ENCODE results near the gene NDUFS8. TPM values are rescaled to one million over a fixed set of nuclear protein-coding genes. Genes with fewer than 3 reads are reported as not detected.

NDUFS8 gene
- total and polyA plus RNA-seq, 2 experiments from 2014 or later = 111 to 286 TPM

DNA sequence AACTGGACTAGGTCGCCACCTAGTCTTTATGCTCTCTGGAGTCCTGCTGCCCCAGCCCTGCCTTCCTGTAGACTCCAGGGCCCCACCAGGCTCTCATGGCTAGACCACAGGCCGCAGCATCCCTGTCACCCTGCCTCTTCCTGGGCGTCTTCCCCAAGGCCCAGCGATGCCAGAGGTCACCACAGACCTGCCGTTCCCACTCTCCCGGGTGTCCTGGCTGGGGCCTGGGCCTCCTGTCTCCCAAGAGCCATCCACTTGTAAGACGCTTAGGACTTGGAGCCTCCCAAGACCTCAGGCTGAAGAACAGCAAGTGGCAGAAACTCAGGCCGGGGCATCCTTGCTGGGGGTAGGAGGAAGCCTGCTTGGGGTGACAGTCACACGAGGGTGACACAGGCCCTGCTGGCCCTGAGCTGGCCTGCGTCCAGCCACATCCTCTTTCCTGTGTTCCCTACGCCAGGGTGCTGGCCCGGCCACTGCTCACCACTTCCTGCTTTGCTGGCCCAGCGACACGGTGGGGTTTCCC, 6.3 kb downstream of the NDUFS8 start:
- Histone ChIP-seq H3K79me2 (peaks cover 12% of the 10 kb centered on the region), H4K20me1 (ENCODE audit: insufficient read depth, poor library complexity, severe bottlenecking) (no peaks in the 10 kb centered on the region), H3K9me2 (replicated peaks; ENCODE audit: insufficient read depth) (no peaks in the 10 kb centered on the region), H3K9me3 (ENCODE audit: low read depth) (no peaks in the 10 kb centered on the region), H3K4me3 (no peak overlapping the region), H3K27me3 (no peaks in the 10 kb centered on the region), H3K4me1 (ENCODE audit: insufficient read depth) (peaks cover 27% of the 10 kb centered on the region), H3K27ac (no peak overlapping the region), H3K36me3 (replicated peaks; ENCODE audit: insufficient read depth, low read depth) (no peaks in the 10 kb centered on the region), H3K4me2 (no peak overlapping the region), H2AFZ (no peak overlapping the region)
- TF ChIP-seq EZH2 (IDR thresholded peaks at IDR 0.05; ENCODE audit: borderline replicate concordance) = no peak
- 93% methylated on average over 14 of the region's 14 CpGs for WGBS (ENCODE audit: low lambda C conversion rate, missing lambda C conversion rate)
- no peak for DNase-seq (ENCODE audit: low spot score)

DNA sequence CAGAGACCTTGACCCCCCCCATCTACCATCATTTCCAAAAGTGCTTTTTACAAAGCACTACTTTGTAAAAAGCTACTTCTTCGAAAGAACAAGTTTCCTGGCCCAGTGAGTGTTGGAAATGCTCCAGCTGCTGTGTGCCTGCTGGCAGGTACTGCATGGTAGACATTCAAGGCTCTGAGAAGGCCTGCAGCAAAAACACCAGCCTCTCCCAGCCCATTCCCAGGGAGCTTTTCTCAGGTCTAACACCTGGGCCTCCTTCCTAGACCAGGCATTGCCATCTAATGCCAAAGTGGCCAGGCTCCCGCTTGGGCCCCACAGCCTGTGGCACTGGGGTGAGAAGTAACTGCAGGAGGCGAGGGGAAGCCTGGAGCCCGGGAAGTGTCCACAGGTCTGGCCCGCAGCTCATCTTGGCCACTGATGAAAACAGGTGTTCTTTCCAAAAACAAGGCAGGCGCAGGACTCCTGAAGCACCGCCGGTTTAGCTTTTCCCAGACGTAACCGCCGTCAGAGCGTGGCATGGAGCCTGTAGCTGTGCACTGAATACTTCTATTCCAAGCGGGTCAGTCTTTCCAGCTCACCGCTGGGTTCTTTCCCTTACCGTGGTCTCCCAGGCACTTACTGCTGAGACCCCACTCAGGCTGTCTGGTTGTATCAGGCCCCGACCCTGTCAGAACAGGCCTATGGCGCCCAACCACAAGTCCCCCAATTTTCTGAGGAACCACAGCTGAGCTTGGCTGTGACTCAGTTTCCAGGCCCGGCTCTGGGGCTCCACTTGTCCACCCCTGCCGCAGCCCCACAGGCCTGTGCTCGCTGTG, 7.1 kb downstream of the NDUFS8 start:
- Histone ChIP-seq H3K4me3 (no peak overlapping the region), H3K27ac (peak overlapping the region; percentile 34), H3K9me3 (ENCODE audit: low read depth) (no peaks in the 10 kb centered on the region), H3K27me3 (no peaks in the 10 kb centered on the region), H3K4me1 (ENCODE audit: insufficient read depth) (peaks cover 27% of the 10 kb centered on the region), H3K79me2 (peaks cover 7% of the 10 kb centered on the region), H3K4me2 (peak overlapping the region; percentile 84), H3K36me3 (replicated peaks; ENCODE audit: insufficient read depth, low read depth) (no peaks in the 10 kb centered on the region), H4K20me1 (ENCODE audit: insufficient read depth, poor library complexity, severe bottlenecking) (no peaks in the 10 kb centered on the region), H2AFZ (no peak overlapping the region), H3K9me2 (replicated peaks; ENCODE audit: insufficient read depth) (no peaks in the 10 kb centered on the region)
- WGBS (ENCODE audit: low lambda C conversion rate, missing lambda C conversion rate) = 90% methylated on average over 20 of the region's 20 CpGs
- no peak for TF ChIP-seq EZH2 (IDR thresholded peaks at IDR 0.05; ENCODE audit: borderline replicate concordance)
- TF ChIP-seq, protein P1, sequence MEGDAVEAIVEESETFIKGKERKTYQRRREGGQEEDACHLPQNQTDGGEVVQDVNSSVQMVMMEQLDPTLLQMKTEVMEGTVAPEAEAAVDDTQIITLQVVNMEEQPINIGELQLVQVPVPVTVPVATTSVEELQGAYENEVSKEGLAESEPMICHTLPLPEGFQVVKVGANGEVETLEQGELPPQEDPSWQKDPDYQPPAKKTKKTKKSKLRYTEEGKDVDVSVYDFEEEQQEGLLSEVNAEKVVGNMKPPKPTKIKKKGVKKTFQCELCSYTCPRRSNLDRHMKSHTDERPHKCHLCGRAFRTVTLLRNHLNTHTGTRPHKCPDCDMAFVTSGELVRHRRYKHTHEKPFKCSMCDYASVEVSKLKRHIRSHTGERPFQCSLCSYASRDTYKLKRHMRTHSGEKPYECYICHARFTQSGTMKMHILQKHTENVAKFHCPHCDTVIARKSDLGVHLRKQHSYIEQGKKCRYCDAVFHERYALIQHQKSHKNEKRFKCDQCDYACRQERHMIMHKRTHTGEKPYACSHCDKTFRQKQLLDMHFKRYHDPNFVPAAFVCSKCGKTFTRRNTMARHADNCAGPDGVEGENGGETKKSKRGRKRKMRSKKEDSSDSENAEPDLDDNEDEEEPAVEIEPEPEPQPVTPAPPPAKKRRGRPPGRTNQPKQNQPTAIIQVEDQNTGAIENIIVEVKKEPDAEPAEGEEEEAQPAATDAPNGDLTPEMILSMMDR (IDR thresholded peaks at IDR 0.05; ENCODE audit: poor library complexity) = no peak
- no peak for TF ChIP-seq EZH2phosphoT487 (IDR thresholded peaks at IDR 0.05; ENCODE audit: low read depth, severe bottlenecking, unreplicated experiment)
- DNase-seq (ENCODE audit: low spot score) = no peak

DNA sequence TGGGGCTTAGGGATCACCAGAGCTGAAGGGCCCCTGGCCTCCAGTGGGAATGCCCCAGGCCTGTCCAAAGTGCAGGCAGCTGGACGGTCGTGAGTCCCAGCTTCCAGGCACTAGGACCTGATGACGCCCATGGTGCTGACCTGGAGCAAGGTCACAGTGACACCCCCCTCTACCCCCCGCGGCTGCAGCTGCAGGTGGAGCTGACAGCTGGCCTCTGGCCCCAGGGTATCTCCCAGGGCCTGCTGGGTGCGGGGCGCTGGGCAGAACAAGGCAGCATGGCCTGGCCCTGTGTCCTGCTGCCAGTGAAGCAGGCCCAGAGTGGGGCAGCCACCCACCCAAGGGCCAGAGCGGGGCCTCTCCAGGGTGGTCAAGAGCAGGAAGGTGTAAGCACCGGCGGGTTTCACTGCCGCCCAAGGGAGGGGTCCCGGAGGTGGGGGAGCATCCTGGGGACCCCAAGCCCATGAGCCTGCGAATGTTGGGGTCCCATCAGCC, 7.8 kb downstream of the NDUFS8 start:
- TF ChIP-seq EZH2 (IDR thresholded peaks at IDR 0.05; ENCODE audit: borderline replicate concordance) (no peak), EZH2phosphoT487 (IDR thresholded peaks at IDR 0.05; ENCODE audit: low read depth, severe bottlenecking, unreplicated experiment) (no peak)
- TF ChIP-seq, protein P1 (IDR thresholded peaks at IDR 0.05; ENCODE audit: poor library complexity) = no peak
- peak overlapping the region; percentile 34 for H3K27ac ChIP-seq
- H3K4me2 ChIP-seq = peak overlapping the region; percentile 84
- peak overlapping the region; percentile 42 for H3K4me3 ChIP-seq
- peaks cover 7% of the 10 kb centered on the region for H3K79me2 ChIP-seq
- peaks cover 27% of the 10 kb centered on the region for H3K4me1 ChIP-seq (ENCODE audit: insufficient read depth)
- WGBS (ENCODE audit: low lambda C conversion rate, missing lambda C conversion rate) = 49% methylated on average over 13 of the region's 13 CpGs
- H2AFZ ChIP-seq = peak overlapping the region; percentile 19
- H3K36me3 ChIP-seq (replicated peaks; ENCODE audit: insufficient read depth, low read depth) = no peaks in the 10 kb centered on the region
- H3K9me2 ChIP-seq (replicated peaks; ENCODE audit: insufficient read depth) = no peaks in the 10 kb centered on the region
- H3K27me3 ChIP-seq = no peaks in the 10 kb centered on the region
- H4K20me1 ChIP-seq (ENCODE audit: insufficient read depth, poor library complexity, severe bottlenecking) = no peaks in the 10 kb centered on the region
- no peaks in the 10 kb centered on the region for H3K9me3 ChIP-seq (ENCODE audit: low read depth)
- DNase-seq (ENCODE audit: low spot score) = peak; percentile 73
